ENCODE results near the gene TLL1. TPM values are rescaled to one million over a fixed set of nuclear protein-coding genes. Genes with fewer than 3 reads are reported as not detected.

The TLL1 gene
- total RNA-seq, 2 experiments from 2014 or later = not detected

- Mint-ChIP-seq H3K9me3 (ENCODE audit: low read depth) (peaks cover 5% of the 10 kb centered on the region), H3K36me3 (no peaks in the 10 kb centered on the region), H3K4me3 (no peak overlapping the region), H3K4me1 (no peaks in the 10 kb centered on the region), H3K27me3 (no peaks in the 10 kb centered on the region), H3K27ac (no peak overlapping the region)
- DNase-seq = no peak
- CTCF ChIA-PET = no interaction called here
- no peak for ATAC-seq
Measured at GRCh38 chr4:166128403-166128802, 255.4 kb downstream of the TLL1 start.

DNA sequence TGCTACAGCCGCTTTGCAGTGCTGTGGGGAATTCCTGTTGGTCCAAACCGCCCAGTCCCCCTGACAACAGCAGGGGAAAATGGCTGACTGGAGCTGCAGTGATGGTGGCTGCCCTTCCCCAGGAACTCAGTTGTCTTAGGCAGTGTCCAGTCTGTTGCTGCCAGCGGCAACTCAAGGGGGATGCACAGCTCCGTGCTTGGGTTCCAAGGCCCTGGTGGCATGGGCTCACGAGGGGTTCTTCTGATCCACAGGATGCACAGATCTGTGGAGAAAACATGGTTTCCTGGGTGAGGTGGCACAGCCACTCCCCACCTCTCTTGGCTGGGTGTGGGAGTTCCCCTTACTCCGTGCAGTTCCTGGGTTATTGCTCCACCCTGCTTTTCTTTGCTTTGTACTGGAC lies 261.2 kb downstream of the TLL1 start:
- Mint-ChIP-seq H3K9me3 (ENCODE audit: low read depth) (peaks cover 8% of the 10 kb centered on the region), H3K36me3 (no peaks in the 10 kb centered on the region), H3K27ac (no peak overlapping the region), H3K27me3 (no peaks in the 10 kb centered on the region), H3K4me1 (no peaks in the 10 kb centered on the region), H3K4me3 (no peak overlapping the region)
- no peak for ATAC-seq
- CTCF ChIA-PET = no interaction called here
- no peak for DNase-seq

GRCh38 chr4:166140951-166141350 lies 267.9 kb downstream of the TLL1 start:
- no peaks in the 10 kb centered on the region for H3K27me3 Mint-ChIP-seq
- H3K27ac Mint-ChIP-seq = no peak overlapping the region
- H3K4me3 Mint-ChIP-seq = no peak overlapping the region
- CTCF ChIA-PET = no interaction called here
- ATAC-seq = no peak
- no peak for DNase-seq
- peaks cover 4% of the 10 kb centered on the region for H3K4me1 Mint-ChIP-seq
- H3K36me3 Mint-ChIP-seq = no peaks in the 10 kb centered on the region
- H3K9me3 Mint-ChIP-seq (ENCODE audit: low read depth) = no peaks in the 10 kb centered on the region

DNA sequence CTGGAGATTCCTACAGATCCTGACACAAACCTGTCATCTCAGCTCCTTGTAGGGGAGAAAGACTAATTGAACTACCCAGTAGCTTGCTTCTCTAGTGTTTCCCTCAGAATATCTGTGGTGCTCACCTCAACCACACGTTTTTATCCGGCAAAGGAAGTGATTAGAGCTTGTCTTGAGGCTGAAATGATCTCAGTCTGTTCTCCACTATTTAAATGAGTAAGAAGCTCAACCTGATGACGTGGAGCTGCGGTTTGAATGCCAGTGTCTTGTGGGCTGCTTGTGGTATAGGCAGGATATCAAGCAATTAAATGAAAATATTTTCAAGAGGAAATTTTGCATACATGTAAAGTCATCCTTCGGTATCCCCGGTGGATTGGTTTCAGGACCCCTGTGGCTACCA lies 270.2 kb downstream of the TLL1 start:
- Mint-ChIP-seq H3K27me3 (no peaks in the 10 kb centered on the region), H3K9me3 (ENCODE audit: low read depth) (no peaks in the 10 kb centered on the region), H3K36me3 (no peaks in the 10 kb centered on the region), H3K4me1 (peaks cover 4% of the 10 kb centered on the region), H3K4me3 (no peak overlapping the region), H3K27ac (no peak overlapping the region)
- peak; percentile 69 for DNase-seq
- CTCF ChIA-PET = no interaction called here
- ATAC-seq = peak; percentile 67

DNA sequence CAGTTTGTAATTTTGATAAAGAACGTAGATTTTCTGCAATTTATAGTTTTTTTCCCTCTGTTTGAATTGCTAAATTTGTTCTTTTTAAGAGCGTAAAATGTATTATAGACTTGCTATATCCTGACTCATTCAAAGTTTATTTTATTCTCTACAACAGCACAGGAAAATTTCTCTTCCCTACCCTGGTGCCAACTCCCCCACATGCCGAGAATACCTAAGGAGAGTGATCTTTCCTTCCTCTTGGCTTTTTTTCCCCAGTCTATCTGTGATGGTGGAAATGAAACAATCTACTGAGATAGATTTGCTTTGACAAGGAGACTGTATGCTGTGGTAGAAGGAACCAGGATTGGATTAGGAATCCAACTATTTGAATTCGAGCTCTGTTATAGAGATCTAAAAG lies 271.6 kb downstream of the TLL1 start:
- Mint-ChIP-seq H3K27ac (no peak overlapping the region), H3K36me3 (no peaks in the 10 kb centered on the region), H3K4me1 (peaks cover 4% of the 10 kb centered on the region), H3K9me3 (ENCODE audit: low read depth) (no peaks in the 10 kb centered on the region), H3K4me3 (no peak overlapping the region), H3K27me3 (no peaks in the 10 kb centered on the region)
- CTCF ChIA-PET = no interaction called here
- no peak for ATAC-seq
- no peak for DNase-seq

DNA sequence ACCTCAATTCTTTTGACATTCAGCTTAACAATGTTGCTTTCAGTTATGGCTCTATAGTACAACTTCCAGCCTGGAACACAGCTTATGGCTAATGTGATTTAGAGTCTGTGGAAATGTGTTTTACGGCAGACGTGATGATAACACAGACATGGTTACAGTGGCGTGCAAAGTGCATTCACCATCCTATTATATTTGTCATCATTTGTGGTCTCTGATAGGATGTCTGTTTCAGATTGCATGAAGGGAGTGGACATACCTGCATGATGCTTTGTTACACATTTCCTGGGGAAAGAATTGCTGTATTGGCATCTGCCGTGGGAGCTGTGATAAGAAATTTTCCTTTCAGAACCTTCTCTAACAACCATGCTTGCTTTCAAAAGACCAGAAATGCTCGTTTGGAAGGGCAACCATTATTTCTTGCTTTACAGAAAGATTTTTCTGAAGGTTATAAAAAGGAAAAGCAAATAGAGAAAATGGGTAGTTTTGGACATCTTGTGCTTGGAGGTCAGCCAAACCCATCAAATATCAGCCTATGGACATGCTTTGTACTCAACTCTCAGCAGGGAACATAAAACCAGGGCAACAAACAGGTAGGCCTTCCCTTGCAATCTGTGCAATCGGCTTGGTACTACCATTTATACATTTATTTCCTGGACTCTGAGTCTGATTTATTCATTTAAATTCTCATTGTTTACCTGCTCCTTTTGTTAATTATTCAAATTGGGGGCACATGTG lies 273.9 kb downstream of the TLL1 start:
- CTCF ChIA-PET = no interaction called here
- no peaks in the 10 kb centered on the region for H3K27me3 Mint-ChIP-seq
- DNase-seq (no peak), ATAC-seq (no peak)
- H3K36me3 Mint-ChIP-seq = no peaks in the 10 kb centered on the region
- H3K4me1 Mint-ChIP-seq = peaks cover 4% of the 10 kb centered on the region
- no peak overlapping the region for H3K4me3 Mint-ChIP-seq
- H3K27ac Mint-ChIP-seq = no peak overlapping the region
- no peaks in the 10 kb centered on the region for H3K9me3 Mint-ChIP-seq (ENCODE audit: low read depth)

Data from activated CD8-positive, alpha-beta memory T cell treated with anti-CD3 and anti-CD28 coated beads, Interleukin-2, amount 10 ng/mL, durations not matched to agents 7 days and 5 days (primary cell).